PC-3 (cell line): ENCODE measurements around the gene PDS5A.

ENCODE experiments used
- EZH2 ChIP-seq: fragments of 300-600 bp; sonication (generic); IDR thresholded peaks from one replicate; pipeline ENCODE4 v1.6.1; 2017; ENCODE audit warnings: antibody characterized with exemption, mild to moderate bottlenecking, low read length; ENCODE audit not compliant: unreplicated experiment
- TF ChIP-seq, protein P1 (sequence below): fragments of 300-600 bp; sonication (generic); conservative IDR thresholded peaks from 2 replicates; pipeline ENCODE4 v1.5.1; 2017; ENCODE audit warnings: antibody characterized with exemption, low read depth, mild to moderate bottlenecking, low read length

DNA sequence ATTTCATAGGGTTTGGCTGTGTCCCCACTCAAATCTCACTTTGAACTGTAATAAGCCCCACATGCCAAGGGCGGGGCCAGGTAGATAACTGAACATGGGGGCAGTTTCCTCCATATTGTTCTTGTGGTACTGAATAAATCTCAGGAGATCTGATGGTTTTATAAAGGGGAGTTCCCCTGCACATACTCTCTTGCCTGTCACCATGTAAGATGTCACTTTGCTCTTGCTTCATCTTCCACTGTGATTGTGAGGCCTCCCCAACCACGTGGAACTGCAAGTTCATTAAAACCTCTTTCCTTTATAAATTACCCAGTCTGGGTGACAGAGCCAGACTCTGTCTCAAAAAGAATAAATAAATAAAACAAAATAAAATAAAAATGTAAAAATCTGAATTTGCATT, 95.9 kb downstream of the PDS5A start:
- TF ChIP-seq, protein P1, sequence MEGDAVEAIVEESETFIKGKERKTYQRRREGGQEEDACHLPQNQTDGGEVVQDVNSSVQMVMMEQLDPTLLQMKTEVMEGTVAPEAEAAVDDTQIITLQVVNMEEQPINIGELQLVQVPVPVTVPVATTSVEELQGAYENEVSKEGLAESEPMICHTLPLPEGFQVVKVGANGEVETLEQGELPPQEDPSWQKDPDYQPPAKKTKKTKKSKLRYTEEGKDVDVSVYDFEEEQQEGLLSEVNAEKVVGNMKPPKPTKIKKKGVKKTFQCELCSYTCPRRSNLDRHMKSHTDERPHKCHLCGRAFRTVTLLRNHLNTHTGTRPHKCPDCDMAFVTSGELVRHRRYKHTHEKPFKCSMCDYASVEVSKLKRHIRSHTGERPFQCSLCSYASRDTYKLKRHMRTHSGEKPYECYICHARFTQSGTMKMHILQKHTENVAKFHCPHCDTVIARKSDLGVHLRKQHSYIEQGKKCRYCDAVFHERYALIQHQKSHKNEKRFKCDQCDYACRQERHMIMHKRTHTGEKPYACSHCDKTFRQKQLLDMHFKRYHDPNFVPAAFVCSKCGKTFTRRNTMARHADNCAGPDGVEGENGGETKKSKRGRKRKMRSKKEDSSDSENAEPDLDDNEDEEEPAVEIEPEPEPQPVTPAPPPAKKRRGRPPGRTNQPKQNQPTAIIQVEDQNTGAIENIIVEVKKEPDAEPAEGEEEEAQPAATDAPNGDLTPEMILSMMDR: no peak
- no peak for TF ChIP-seq EZH2
